ENCODE data around the gene SLC4A8.

SLC4A8 gene

DNA sequence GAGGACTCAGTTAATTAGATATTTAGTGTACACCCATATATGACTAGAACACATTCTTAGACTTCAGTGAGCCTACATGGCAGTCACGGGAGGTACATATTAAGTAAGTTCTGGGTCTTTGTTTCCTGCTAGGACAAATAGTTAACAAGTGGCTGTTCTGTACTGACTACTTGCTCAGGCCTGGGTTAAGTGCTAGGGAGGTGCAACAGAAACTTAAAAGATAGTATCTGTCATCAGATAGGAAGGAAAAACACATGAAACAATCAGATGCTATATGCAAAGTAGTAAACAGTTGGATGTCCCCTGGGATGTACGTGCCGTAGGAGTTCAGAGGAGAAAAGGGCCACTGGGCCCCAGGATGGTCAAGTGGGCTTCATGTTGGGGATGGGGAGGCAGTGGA, 59.5 kb downstream of the SLC4A8 start:
- Histone ChIP-seq H3K27ac (ENCODE audit: low read length, poor library complexity, severe bottlenecking) (no peak overlapping the region), H3K9ac (ENCODE audit: low read length) (no peak overlapping the region), H2AFZ (ENCODE audit: low read depth, low read length) (no peak overlapping the region), H3K79me1 (replicated peaks; ENCODE audit: low read length, poor library complexity, severe bottlenecking) (no peaks in the 10 kb centered on the region), H3K18ac (ENCODE audit: low read depth in 1 of 2, low read length in 2 of 2) (no peak overlapping the region), H3K4me2 (ENCODE audit: low read length, poor library complexity, severe bottlenecking) (no peak overlapping the region), H2BK5ac (ENCODE audit: low read depth, low read length, poor library complexity, severe bottlenecking) (no peak overlapping the region), H2BK12ac (ENCODE audit: low read length in 2 of 2) (no peak overlapping the region), H3K9me3 (ENCODE audit: control insufficient read depth, low read length) (no peaks in the 10 kb centered on the region), H3K4ac (ENCODE audit: low read depth in 1 of 2, low read length in 2 of 2) (no peak overlapping the region), H4K8ac (ENCODE audit: low read length) (no peak overlapping the region), H3K23ac (ENCODE audit: low read length in 2 of 2) (no peak overlapping the region), H3K36me3 (ENCODE audit: control insufficient read depth in 1 of 2, insufficient read depth in 2 of 2, low read depth in 1 of 2, low read length in 2 of 2) (no peaks in the 10 kb centered on the region), H3K4me3 (ENCODE audit: insufficient read depth in 1 of 2, low read depth in 1 of 2, low read length in 2 of 2) (no peak overlapping the region), H2BK15ac (ENCODE audit: low read depth, poor library complexity, severe bottlenecking) (no peak overlapping the region), H3K27me3 (ENCODE audit: control insufficient read depth in 1 of 2, insufficient read depth in 1 of 2, low read length in 2 of 2) (peaks cover 0 to 10% of the 10 kb centered on the region in 2 experiments), H4K91ac (ENCODE audit: low read length) (no peak overlapping the region), H2AK5ac (ENCODE audit: low read length, severe bottlenecking) (no peak overlapping the region), H2BK120ac (ENCODE audit: low read depth, low read length) (no peak overlapping the region), H3K14ac (ENCODE audit: low read length in 2 of 2) (no peak overlapping the region), H3K4me1 (ENCODE audit: control insufficient read depth, insufficient read depth, low read depth, low read length) (no peaks in the 10 kb centered on the region)
- DNase-seq = no peak
- 90% methylated on average over 3 of the region's 3 CpGs for WGBS

DNA sequence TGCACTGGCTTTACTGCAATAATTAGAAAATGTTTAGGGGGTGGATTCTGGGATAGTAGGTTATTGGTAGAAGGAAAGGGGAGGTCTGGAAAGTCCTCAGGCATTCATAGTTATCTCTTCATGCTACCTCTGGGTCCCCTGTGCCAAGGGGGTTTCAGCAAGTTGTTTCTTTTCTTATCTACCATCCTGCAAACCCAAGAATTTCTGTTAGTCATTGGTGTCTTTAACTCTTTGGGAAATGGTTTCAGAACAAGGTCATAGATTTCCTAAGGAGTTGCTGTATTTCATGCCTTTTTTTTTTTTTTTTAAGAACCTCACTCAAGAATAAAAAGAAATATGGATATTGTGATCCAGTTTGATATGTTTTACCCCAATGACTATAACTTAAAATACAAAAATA, 63.6 kb downstream of the SLC4A8 start:
- Histone ChIP-seq H3K27ac (ENCODE audit: low read length, poor library complexity, severe bottlenecking) (no peak overlapping the region), H2BK15ac (ENCODE audit: low read depth, poor library complexity, severe bottlenecking) (no peak overlapping the region), H2BK120ac (ENCODE audit: low read depth, low read length) (no peak overlapping the region), H3K18ac (ENCODE audit: low read depth in 1 of 2, low read length in 2 of 2) (no peak overlapping the region), H3K4ac (ENCODE audit: low read depth in 1 of 2, low read length in 2 of 2) (no peak overlapping the region), H2AFZ (ENCODE audit: low read depth, low read length) (no peak overlapping the region), H3K14ac (ENCODE audit: low read length in 2 of 2) (no peak overlapping the region), H2BK12ac (ENCODE audit: low read length in 2 of 2) (no peak overlapping the region), H4K8ac (ENCODE audit: low read length) (no peak overlapping the region), H2BK5ac (ENCODE audit: low read depth, low read length, poor library complexity, severe bottlenecking) (no peak overlapping the region), H3K9ac (ENCODE audit: low read length) (no peak overlapping the region), H3K4me3 (ENCODE audit: insufficient read depth in 1 of 2, low read depth in 1 of 2, low read length in 2 of 2) (no peak overlapping the region), H3K4me1 (ENCODE audit: control insufficient read depth, insufficient read depth, low read depth, low read length) (no peaks in the 10 kb centered on the region), H3K9me3 (ENCODE audit: control insufficient read depth, low read length) (no peaks in the 10 kb centered on the region), H3K36me3 (ENCODE audit: control insufficient read depth in 1 of 2, insufficient read depth in 2 of 2, low read depth in 1 of 2, low read length in 2 of 2) (no peaks in the 10 kb centered on the region), H3K23ac (ENCODE audit: low read length in 2 of 2) (no peak overlapping the region), H3K4me2 (ENCODE audit: low read length, poor library complexity, severe bottlenecking) (no peak overlapping the region), H2AK5ac (ENCODE audit: low read length, severe bottlenecking) (no peak overlapping the region), H3K79me1 (replicated peaks; ENCODE audit: low read length, poor library complexity, severe bottlenecking) (no peaks in the 10 kb centered on the region), H4K91ac (ENCODE audit: low read length) (no peak overlapping the region), H3K27me3 (ENCODE audit: control insufficient read depth in 1 of 2, insufficient read depth in 1 of 2, low read length in 2 of 2) (peaks cover 3 to 14% of the 10 kb centered on the region in 2 experiments)
- DNase-seq = no peak

DNA sequence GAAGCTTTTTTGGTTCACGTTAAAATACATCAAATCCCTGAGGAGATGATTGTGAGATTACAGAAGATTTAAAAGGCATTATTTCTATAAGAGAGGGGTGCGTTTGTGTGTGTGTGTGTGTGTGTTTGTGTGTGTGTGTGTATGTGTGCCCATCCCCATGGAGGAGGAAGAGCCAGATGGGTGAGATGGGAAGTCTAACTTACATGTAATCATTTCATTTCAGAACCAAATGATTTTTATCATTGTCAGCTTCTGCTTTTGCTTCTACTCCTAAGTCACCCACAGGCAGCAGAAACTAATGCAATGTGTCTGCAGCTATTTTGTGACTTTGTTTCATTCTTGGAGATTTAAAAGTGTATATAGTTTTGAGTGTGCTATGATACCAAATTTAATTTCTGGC, 68.7 kb downstream of the SLC4A8 start:
- Histone ChIP-seq H2AFZ (ENCODE audit: low read depth, low read length) (no peak overlapping the region), H2BK120ac (ENCODE audit: low read depth, low read length) (no peak overlapping the region), H3K14ac (ENCODE audit: low read length in 2 of 2) (no peak overlapping the region), H3K4me3 (ENCODE audit: insufficient read depth in 1 of 2, low read depth in 1 of 2, low read length in 2 of 2) (no peak overlapping the region), H3K79me1 (replicated peaks; ENCODE audit: low read length, poor library complexity, severe bottlenecking) (no peaks in the 10 kb centered on the region), H3K4me2 (ENCODE audit: low read length, poor library complexity, severe bottlenecking) (no peak overlapping the region), H3K4me1 (ENCODE audit: control insufficient read depth, insufficient read depth, low read depth, low read length) (no peaks in the 10 kb centered on the region), H3K4ac (ENCODE audit: low read depth in 1 of 2, low read length in 2 of 2) (no peak overlapping the region), H2BK5ac (ENCODE audit: low read depth, low read length, poor library complexity, severe bottlenecking) (no peak overlapping the region), H3K27me3 (ENCODE audit: control insufficient read depth in 1 of 2, insufficient read depth in 1 of 2, low read length in 2 of 2) (peaks cover 3 to 4% of the 10 kb centered on the region in 2 experiments), H3K27ac (ENCODE audit: low read length, poor library complexity, severe bottlenecking) (no peak overlapping the region), H3K9ac (ENCODE audit: low read length) (no peak overlapping the region), H3K9me3 (ENCODE audit: control insufficient read depth, low read length) (no peaks in the 10 kb centered on the region), H4K91ac (ENCODE audit: low read length) (no peak overlapping the region), H3K23ac (ENCODE audit: low read length in 2 of 2) (no peak overlapping the region), H3K36me3 (ENCODE audit: control insufficient read depth in 1 of 2, insufficient read depth in 2 of 2, low read depth in 1 of 2, low read length in 2 of 2) (no peaks in the 10 kb centered on the region), H2BK15ac (ENCODE audit: low read depth, poor library complexity, severe bottlenecking) (no peak overlapping the region), H4K8ac (ENCODE audit: low read length) (no peak overlapping the region), H3K18ac (ENCODE audit: low read depth in 1 of 2, low read length in 2 of 2) (no peak overlapping the region), H2AK5ac (ENCODE audit: low read length, severe bottlenecking) (no peak overlapping the region), H2BK12ac (ENCODE audit: low read length in 2 of 2) (no peak overlapping the region)
- 100% methylated on average over 2 of the region's 2 CpGs for WGBS
- no peak for DNase-seq

DNA sequence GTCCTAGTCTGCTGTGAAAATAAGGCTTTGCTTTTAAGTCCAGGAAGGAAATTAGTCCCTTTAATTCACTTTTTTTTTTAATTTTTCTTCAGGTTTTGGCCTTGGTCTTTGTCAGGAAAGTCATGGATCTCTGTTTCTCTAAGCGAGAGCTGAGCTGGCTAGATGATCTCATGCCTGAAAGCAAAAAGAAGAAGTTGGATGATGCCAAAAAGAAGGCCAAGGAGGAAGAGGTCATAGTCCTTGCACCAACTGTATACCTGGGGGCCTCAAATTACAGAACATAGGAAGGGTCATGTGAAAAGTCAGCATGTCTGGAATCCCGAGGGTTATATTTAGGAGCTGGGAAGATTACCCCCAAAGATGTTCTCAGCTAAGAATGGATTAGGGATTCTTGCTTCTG, 72.3 kb downstream of the SLC4A8 start:
- Histone ChIP-seq H3K9me3 (ENCODE audit: control insufficient read depth, low read length) (no peaks in the 10 kb centered on the region), H3K79me1 (replicated peaks; ENCODE audit: low read length, poor library complexity, severe bottlenecking) (no peaks in the 10 kb centered on the region), H3K9ac (ENCODE audit: low read length) (no peak overlapping the region), H2BK15ac (ENCODE audit: low read depth, poor library complexity, severe bottlenecking) (no peak overlapping the region), H3K23ac (ENCODE audit: low read length in 2 of 2) (no peak overlapping the region), H2AFZ (ENCODE audit: low read depth, low read length) (no peak overlapping the region), H2AK5ac (ENCODE audit: low read length, severe bottlenecking) (no peak overlapping the region), H3K4me3 (ENCODE audit: insufficient read depth in 1 of 2, low read depth in 1 of 2, low read length in 2 of 2) (no peak overlapping the region), H3K27me3 (ENCODE audit: control insufficient read depth in 1 of 2, insufficient read depth in 1 of 2, low read length in 2 of 2) (peaks cover 0 to 3% of the 10 kb centered on the region in 2 experiments), H4K91ac (ENCODE audit: low read length) (no peak overlapping the region), H3K14ac (ENCODE audit: low read length in 2 of 2) (no peak overlapping the region), H2BK5ac (ENCODE audit: low read depth, low read length, poor library complexity, severe bottlenecking) (no peak overlapping the region), H3K18ac (ENCODE audit: low read depth in 1 of 2, low read length in 2 of 2) (no peak overlapping the region), H3K27ac (ENCODE audit: low read length, poor library complexity, severe bottlenecking) (no peak overlapping the region), H2BK12ac (ENCODE audit: low read length in 2 of 2) (no peak overlapping the region), H3K36me3 (ENCODE audit: control insufficient read depth in 1 of 2, insufficient read depth in 2 of 2, low read depth in 1 of 2, low read length in 2 of 2) (no peaks in the 10 kb centered on the region), H3K4me2 (ENCODE audit: low read length, poor library complexity, severe bottlenecking) (no peak overlapping the region), H2BK120ac (ENCODE audit: low read depth, low read length) (no peak overlapping the region), H4K8ac (ENCODE audit: low read length) (no peak overlapping the region), H3K4me1 (ENCODE audit: control insufficient read depth, insufficient read depth, low read depth, low read length) (no peaks in the 10 kb centered on the region), H3K4ac (ENCODE audit: low read depth in 1 of 2, low read length in 2 of 2) (no peak overlapping the region)
- DNase-seq = no peak
- WGBS = 97% methylated on average over 2 of the region's 2 CpGs
